Neuronal stem cell (in vitro differentiated cells): ENCODE results near the gene EFHD1.

ENCODE experiments used
- DNase-seq: peaks from one replicate; pipeline ENCODE4 v3.0.0-alpha.2; 2013; ENCODE audit warnings: low spot score
- H2AFZ ChIP-seq: one replicate; pipeline ENCODE4 v1.6.1; 2013; ENCODE audit warnings: mild to moderate bottlenecking, low read length, inconsistent platforms
- H2AK5ac ChIP-seq: 2 replicates; pipeline ENCODE4 v1.6.1; 2013; ENCODE audit warnings: low read depth, mild to moderate bottlenecking, inconsistent platforms, low read length, moderate library complexity, mixed read lengths
- H2BK120ac ChIP-seq: 2 replicates; pipeline ENCODE4 v1.6.1; 2013; ENCODE audit warnings: low read depth, mild to moderate bottlenecking, inconsistent platforms, low read length, moderate library complexity, mixed read lengths
- H2BK12ac ChIP-seq: one replicate; pipeline ENCODE4 v1.6.1; 2013; ENCODE audit warnings: low read length, inconsistent platforms
- H2BK15ac ChIP-seq: 2 replicates; pipeline ENCODE4 v1.6.1; 2013; ENCODE audit warnings: mild to moderate bottlenecking, low read length, inconsistent platforms, mixed read lengths
- H2BK5ac ChIP-seq: one replicate; pipeline ENCODE4 v1.6.1; 2013; ENCODE audit warnings: inconsistent platforms, mild to moderate bottlenecking, low read length, moderate library complexity
- H3K14ac ChIP-seq: one replicate; pipeline ENCODE4 v1.6.1; 2013; ENCODE audit warnings: low read length, inconsistent platforms
- H3K18ac ChIP-seq: 2 replicates; pipeline ENCODE4 v1.6.1; 2013; ENCODE audit warnings: low read length, inconsistent platforms
- H3K23ac ChIP-seq: 2 replicates; pipeline ENCODE4 v1.6.1; 2013; ENCODE audit warnings: low read depth, mild to moderate bottlenecking, mixed read lengths, low read length, inconsistent platforms; ENCODE audit not compliant: poor library complexity
- H3K27ac ChIP-seq: replicated peaks from 3 replicates; pipeline ENCODE4 v1.5.1; 2013; ENCODE audit warnings: low read length, inconsistent platforms
- H3K27me3 ChIP-seq, 3 experiments: 2 replicates each; pipeline ENCODE4 v1.6.1; 2013; ENCODE audit warnings: low read length in 3 of 3, mild to moderate bottlenecking in 2 of 3, inconsistent platforms in 1 of 3, low read depth in 1 of 3, mixed read lengths in 1 of 3, moderate library complexity in 1 of 3; ENCODE audit not compliant: control insufficient read depth in 3 of 3, insufficient read depth in 3 of 3
- H3K36me3 ChIP-seq, 2 donors: replicated peaks in 1 of 2; 2 replicates each; pipeline ENCODE4 v1.6.1; 2013; ENCODE audit warnings: low read length in 2 of 2; ENCODE audit not compliant: control insufficient read depth in 2 of 2, insufficient read depth in 2 of 2
- H3K4ac ChIP-seq: 2 replicates; pipeline ENCODE4 v1.6.1; 2013; ENCODE audit warnings: inconsistent platforms, mild to moderate bottlenecking, low read length, moderate library complexity
- H3K4me1 ChIP-seq, 2 donors: 1 replicate in 1 of 2; 2 replicates in 1 of 2; pipeline ENCODE4 v1.6.1; 2013; ENCODE audit warnings: low read length in 2 of 2, low read depth in 1 of 2; ENCODE audit not compliant: control insufficient read depth in 2 of 2, insufficient read depth in 1 of 2
- H3K4me2 ChIP-seq: one replicate; pipeline ENCODE4 v1.6.1; 2013; ENCODE audit warnings: mild to moderate bottlenecking, low read length, inconsistent platforms; ENCODE audit not compliant: insufficient read depth, poor library complexity, severe bottlenecking
- H3K4me3 ChIP-seq, 2 donors: 2 replicates each; pipeline ENCODE4 v1.5.1; 2013; ENCODE audit warnings: low read length in 2 of 2, mild to moderate bottlenecking in 2 of 2, inconsistent platforms in 1 of 2, moderate library complexity in 1 of 2
- H3K79me1 ChIP-seq: one replicate; pipeline ENCODE4 v1.6.1; 2013; ENCODE audit warnings: low read depth, mild to moderate bottlenecking, inconsistent platforms, low read length, moderate library complexity
- H3K9ac ChIP-seq: one replicate; pipeline ENCODE4 v1.6.1; 2013; ENCODE audit warnings: mild to moderate bottlenecking, low read depth, low read length, inconsistent platforms; ENCODE audit not compliant: poor library complexity
- H3K9me3 ChIP-seq, 2 donors: replicated peaks in 1 of 2; 2 replicates each; pipeline versions ENCODE3 to v1.6.1; 2013; ENCODE audit warnings: low read length in 2 of 2, mild to moderate bottlenecking in 2 of 2, inconsistent platforms in 1 of 2, low read depth in 1 of 2, mixed read lengths in 1 of 2, moderate library complexity in 1 of 2; ENCODE audit not compliant: control insufficient read depth in 2 of 2, insufficient read depth in 1 of 2
- H4K8ac ChIP-seq: one replicate; pipeline ENCODE4 v1.6.1; 2013; ENCODE audit warnings: low read depth, mild to moderate bottlenecking, inconsistent platforms, low read length, moderate library complexity
- H4K91ac ChIP-seq: one replicate; pipeline ENCODE4 v1.6.1; 2013; ENCODE audit warnings: low read length, low read depth, mild to moderate bottlenecking, inconsistent platforms; ENCODE audit not compliant: poor library complexity
- WGBS, 2 donors: extraction: QIAGEN DNeasy Blood & Tissue Kit; methylation state at CpG; one replicate each; pipeline ENCODE4 v1.1.7; 2013; ENCODE audit warnings: missing lambda C conversion rate in 2 of 2, mixed read lengths in 1 of 2; ENCODE audit not compliant: insufficient read length in 2 of 2, insufficient replicate concordance in 1 of 2; ENCODE audit errors: extremely low coverage in 2 of 2; 5-methylcytosine and 5-hydroxymethylcytosine counted together

EFHD1 gene

GRCh38 chr2:232721882-232722281, 88.5 kb downstream of the EFHD1 start:
- no CpG with 5 or more reads among the region's 2 CpGs for WGBS, 2 donors

GRCh38 chr2:232723027-232723426, 89.6 kb downstream of the EFHD1 start:
- peaks cover 1 to 78% of the 10 kb centered on the region in 2 donors for H3K36me3 ChIP-seq
- H3K23ac ChIP-seq: no peak overlapping the region
- no peaks in the 10 kb centered on the region for H3K79me1 ChIP-seq
- no peak overlapping the region for H3K9ac ChIP-seq
- no peaks in the 10 kb centered on the region for H3K27me3 ChIP-seq
- no peak overlapping the region for H3K18ac ChIP-seq
- H2AFZ ChIP-seq: no peak overlapping the region
- no peak overlapping the region for H3K4me2 ChIP-seq
- no peak overlapping the region for H2BK5ac ChIP-seq
- H3K9me3 ChIP-seq: no peaks in the 10 kb centered on the region
- no peak overlapping the region for H2BK12ac ChIP-seq
- no peak for DNase-seq
- H3K4me3 ChIP-seq: no peak overlapping the region
- H4K91ac ChIP-seq: no peak overlapping the region
- no peak overlapping the region for H3K4ac ChIP-seq
- no peak overlapping the region for H2BK120ac ChIP-seq
- WGBS, 2 donors: no CpG with 5 or more reads among the region's 1 CpG
- no peak overlapping the region for H3K27ac ChIP-seq
- H3K14ac ChIP-seq: no peak overlapping the region
- no peak overlapping the region for H2BK15ac ChIP-seq
- H3K4me1 ChIP-seq: no peaks in the 10 kb centered on the region
- H4K8ac ChIP-seq: no peak overlapping the region
- H2AK5ac ChIP-seq: no peak overlapping the region

More at GRCh38 chr2:232721882-232722281, 88.5 kb downstream of the EFHD1 start:
- no peak overlapping the region for H2BK12ac ChIP-seq
- DNase-seq: no peak
- H3K27me3 ChIP-seq: no peaks in the 10 kb centered on the region
- no peak overlapping the region for H3K4me2 ChIP-seq
- H2AFZ ChIP-seq: no peak overlapping the region
- no peak overlapping the region for H3K18ac ChIP-seq
- H4K91ac ChIP-seq: no peak overlapping the region
- H3K79me1 ChIP-seq: no peaks in the 10 kb centered on the region
- H3K36me3 ChIP-seq: peaks cover 1 to 78% of the 10 kb centered on the region in 2 donors
- H3K14ac ChIP-seq: no peak overlapping the region
- no peak overlapping the region for H2BK15ac ChIP-seq
- H2BK120ac ChIP-seq: no peak overlapping the region
- no peak overlapping the region for H2BK5ac ChIP-seq
- H2AK5ac ChIP-seq: no peak overlapping the region
- H3K23ac ChIP-seq: no peak overlapping the region
- no peak overlapping the region for H3K4me3 ChIP-seq
- no peak overlapping the region for H3K4ac ChIP-seq
- H3K9ac ChIP-seq: no peak overlapping the region
- H3K27ac ChIP-seq: no peak overlapping the region
- H3K9me3 ChIP-seq: peaks cover 0 to 2% of the 10 kb centered on the region in 2 donors
- no peak overlapping the region for H4K8ac ChIP-seq
- H3K4me1 ChIP-seq: no peaks in the 10 kb centered on the region

DNA sequence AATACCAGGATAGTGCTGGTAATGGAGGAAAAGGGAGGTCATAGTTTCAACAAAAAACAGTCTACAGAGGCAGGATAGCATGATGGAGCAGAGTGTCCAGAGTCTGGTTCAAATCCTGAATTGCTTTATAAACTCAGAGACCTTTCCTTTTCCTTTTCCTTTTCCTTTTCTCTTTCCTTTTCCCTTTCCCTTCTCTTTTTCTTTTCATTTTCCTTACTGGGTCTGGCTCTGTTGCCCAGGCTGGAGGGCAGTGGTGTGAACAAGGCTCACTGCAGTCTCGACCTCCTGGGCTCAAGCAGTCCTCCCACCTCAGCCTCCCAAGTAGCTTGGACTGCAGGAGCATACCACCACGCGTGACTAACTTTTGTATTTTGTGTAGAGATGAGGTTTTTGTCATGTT, 95.4 kb downstream of the EFHD1 start:
- no peak overlapping the region for H3K23ac ChIP-seq
- no peaks in the 10 kb centered on the region for H3K27me3 ChIP-seq
- H3K4me1 ChIP-seq: no peaks in the 10 kb centered on the region
- no peak overlapping the region for H2AK5ac ChIP-seq
- DNase-seq: no peak
- H2BK12ac ChIP-seq: no peak overlapping the region
- H3K4ac ChIP-seq: no peak overlapping the region
- H3K27ac ChIP-seq: no peak overlapping the region
- H2BK15ac ChIP-seq: no peak overlapping the region
- no peak overlapping the region for H3K18ac ChIP-seq
- WGBS, 2 donors: no CpG with 5 or more reads among the region's 3 CpGs
- H2AFZ ChIP-seq: no peak overlapping the region
- no peaks in the 10 kb centered on the region for H3K9me3 ChIP-seq
- no peak overlapping the region for H3K4me2 ChIP-seq
- no peak overlapping the region for H3K4me3 ChIP-seq
- H3K79me1 ChIP-seq: peaks cover 3% of the 10 kb centered on the region
- H2BK5ac ChIP-seq: no peak overlapping the region
- no peak overlapping the region for H3K9ac ChIP-seq
- H4K91ac ChIP-seq: no peak overlapping the region
- H4K8ac ChIP-seq: no peak overlapping the region
- H3K14ac ChIP-seq: no peak overlapping the region
- H3K36me3 ChIP-seq: peaks cover 9 to 81% of the 10 kb centered on the region in 2 donors
- H2BK120ac ChIP-seq: no peak overlapping the region

- no peak overlapping the region for H3K4ac ChIP-seq
- H2BK15ac ChIP-seq: no peak overlapping the region
- DNase-seq: no peak
- H3K9ac ChIP-seq: no peak overlapping the region
- no peak overlapping the region for H4K8ac ChIP-seq
- H3K14ac ChIP-seq: no peak overlapping the region
- peaks cover 7 to 84% of the 10 kb centered on the region in 2 donors for H3K36me3 ChIP-seq
- no peak overlapping the region for H4K91ac ChIP-seq
- no peak overlapping the region for H2BK120ac ChIP-seq
- no peak overlapping the region for H3K23ac ChIP-seq
- no peaks in the 10 kb centered on the region for H3K9me3 ChIP-seq
- WGBS, 2 donors: no CpG with 5 or more reads among the region's 2 CpGs
- no peak overlapping the region for H2BK12ac ChIP-seq
- H3K79me1 ChIP-seq: peaks cover 6% of the 10 kb centered on the region
- H3K18ac ChIP-seq: no peak overlapping the region
- H3K27ac ChIP-seq: no peak overlapping the region
- H3K4me3 ChIP-seq: no peak overlapping the region
- H2AK5ac ChIP-seq: no peak overlapping the region
- no peak overlapping the region for H2AFZ ChIP-seq
- H3K4me2 ChIP-seq: no peak overlapping the region
- H3K4me1 ChIP-seq: no peaks in the 10 kb centered on the region
- H2BK5ac ChIP-seq: no peak overlapping the region
- H3K27me3 ChIP-seq: no peaks in the 10 kb centered on the region
These were observed 98.1 kb downstream of the EFHD1 start for GRCh38 chr2:232731470-232731869.
